ENCODE results near the gene CHMP4B. TPM values are rescaled to one million over a fixed set of nuclear protein-coding genes. Genes with fewer than 3 reads are reported as not detected.

CHMP4B gene
- total and polyA plus RNA-seq, 3 donors from 2014 or later = 98.3 to 114 (median 102) TPM

GRCh38 chr20:33897313-33897912 lies 86.3 kb downstream of the CHMP4B start:
- WGBS, 2 donors = 72 to 82% methylated on average over 6 to 8 of the region's 8 CpGs
- intact Hi-C loops (cut with DNase I; ENCODE audit: low total_unique reads) = no loop called here
- Histone ChIP-seq H3K4me1 (no peaks in the 10 kb centered on the region), H3K9me3 (no peaks in the 10 kb centered on the region), H3K27ac (no peak overlapping the region), H3K36me3 (ENCODE audit: low read depth, missing control alignments) (no peaks in the 10 kb centered on the region), H3K4me3 (no peak overlapping the region), H3K27me3 (no peaks in the 10 kb centered on the region)
- TF ChIP-seq CTCF (IDR thresholded peaks at IDR 0.05) (no peak), POLR2A (IDR thresholded peaks at IDR 0.05) (no peak)
- no peak for DNase-seq

DNA sequence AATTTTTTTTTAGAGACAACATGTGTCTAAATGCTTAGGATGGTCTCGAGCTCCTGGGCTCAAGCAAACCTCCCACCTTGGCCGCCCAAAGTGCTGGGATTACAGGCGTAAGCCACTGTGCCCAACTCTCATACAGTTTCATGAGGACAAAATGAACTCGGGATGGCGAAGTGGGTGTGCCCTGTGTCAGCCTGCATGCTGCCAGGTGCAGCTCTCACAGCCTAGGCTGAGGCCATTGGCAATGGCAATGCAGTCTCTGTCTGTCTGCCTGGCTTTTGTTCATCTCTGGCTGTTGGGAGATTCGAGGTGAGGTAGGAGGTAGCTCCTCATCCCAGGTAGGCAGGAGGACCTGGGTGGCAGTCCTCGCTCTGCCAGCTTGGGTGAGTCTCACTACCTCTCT lies 88.0 kb downstream of the CHMP4B start:
- Histone ChIP-seq H3K27me3 (no peaks in the 10 kb centered on the region), H3K4me1 (no peaks in the 10 kb centered on the region), H3K4me3 (no peak overlapping the region), H3K27ac (no peak overlapping the region), H3K9me3 (no peaks in the 10 kb centered on the region), H3K36me3 (ENCODE audit: low read depth, missing control alignments) (no peaks in the 10 kb centered on the region)
- TF ChIP-seq POLR2A (IDR thresholded peaks at IDR 0.05) = no peak
- no peak for TF ChIP-seq CTCF (IDR thresholded peaks at IDR 0.05)
- no peak for DNase-seq
- WGBS, 2 donors = 90 to 97% methylated on average over 7 of the region's 7 CpGs
- intact Hi-C loops (cut with DNase I; ENCODE audit: low total_unique reads) = no loop called here

GRCh38 chr20:33900521-33901131 lies 89.5 kb downstream of the CHMP4B start:
- 58 to 63% methylated on average over 10 of the region's 10 CpGs for WGBS, 2 donors
- intact Hi-C loops (cut with DNase I; ENCODE audit: low total_unique reads) = no loop called here
- no peak for TF ChIP-seq CTCF (IDR thresholded peaks at IDR 0.05)
- no peak for TF ChIP-seq POLR2A (IDR thresholded peaks at IDR 0.05)

GRCh38 chr20:33901132-33901523 lies 90.0 kb downstream of the CHMP4B start:
- H3K9me3 ChIP-seq = no peaks in the 10 kb centered on the region
- no peak overlapping the region for H3K4me3 ChIP-seq
- no peak overlapping the region for H3K27ac ChIP-seq
- H3K4me1 ChIP-seq = no peaks in the 10 kb centered on the region
- no peaks in the 10 kb centered on the region for H3K36me3 ChIP-seq (ENCODE audit: low read depth, missing control alignments)
- no peak for TF ChIP-seq CTCF (IDR thresholded peaks at IDR 0.05)
- no peak for TF ChIP-seq POLR2A (IDR thresholded peaks at IDR 0.05)
- intact Hi-C loops (cut with DNase I; ENCODE audit: low total_unique reads) = no loop called here
- H3K27me3 ChIP-seq = no peaks in the 10 kb centered on the region
- 68 to 76% methylated on average over 4 of the region's 4 CpGs for WGBS, 2 donors
- DNase-seq = no peak

More at GRCh38 chr20:33900521-33901131, 89.5 kb downstream of the CHMP4B start:
- Histone ChIP-seq H3K27ac (no peak overlapping the region), H3K9me3 (no peaks in the 10 kb centered on the region), H3K27me3 (no peaks in the 10 kb centered on the region), H3K4me3 (no peak overlapping the region), H3K4me1 (no peaks in the 10 kb centered on the region), H3K36me3 (ENCODE audit: low read depth, missing control alignments) (no peaks in the 10 kb centered on the region)
- DNase-seq = no peak

DNA sequence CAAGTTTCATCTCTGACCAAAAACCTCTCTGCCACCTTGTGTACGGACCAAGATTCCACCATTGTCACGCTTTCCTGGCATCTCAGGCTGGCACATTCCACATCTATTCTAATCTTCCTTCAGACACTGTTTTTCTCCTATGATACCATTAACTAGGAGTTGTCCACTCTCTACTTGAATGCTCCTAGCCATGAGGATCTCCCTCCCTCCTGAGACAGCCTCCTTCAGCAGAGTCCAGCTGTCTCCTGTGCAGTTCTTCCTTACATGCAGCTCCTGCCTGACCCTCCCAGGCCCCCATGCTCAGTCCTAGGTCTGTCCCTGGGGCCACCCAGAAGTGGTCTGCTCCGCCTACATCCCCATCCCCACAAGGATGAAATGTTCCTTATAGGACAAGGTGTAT lies 90.9 kb downstream of the CHMP4B start:
- Histone ChIP-seq H3K4me3 (no peak overlapping the region), H3K4me1 (no peaks in the 10 kb centered on the region), H3K27me3 (no peaks in the 10 kb centered on the region), H3K36me3 (ENCODE audit: low read depth, missing control alignments) (no peaks in the 10 kb centered on the region), H3K9me3 (no peaks in the 10 kb centered on the region), H3K27ac (no peak overlapping the region)
- DNase-seq = no peak
- WGBS, 2 donors = 94 to 99% methylated on average over 3 of the region's 3 CpGs
- TF ChIP-seq CTCF (IDR thresholded peaks at IDR 0.05) (no peak), POLR2A (IDR thresholded peaks at IDR 0.05) (no peak)
- intact Hi-C loops (cut with DNase I; ENCODE audit: low total_unique reads) = no loop called here
